Tibial artery (tissue), 4 donors: ENCODE results near the gene POLR2E.

Experiments
- DNase-seq, 2 donors: peaks; one replicate each; pipeline ENCODE4 v3.0.0-alpha.2; 2019
- H3K27ac ChIP-seq, 2 donors: fragments of 200-600 bp; sonication (generic) in 1 of 2; 1 replicate in 1 of 2; 2 replicates in 1 of 2; pipeline ENCODE4 v1.5.1; 2018 to 2019; ENCODE audit warnings: mild to moderate bottlenecking in 1 of 2
- H3K27me3 ChIP-seq, 2 donors: fragments of 200-600 bp; sonication (generic) in 1 of 2; one replicate each; pipeline versions ENCODE4 v1.5.1 to v1.6.0; 2016 to 2019
- H3K36me3 ChIP-seq, 3 donors: fragments of 200-600 bp; sonication (generic) in 2 of 3; one replicate each; pipeline ENCODE4 v1.5.1; 2016 to 2019; ENCODE audit warnings: mild to moderate bottlenecking in 2 of 3
- H3K4me1 ChIP-seq, 4 donors: fragments of 200-600 bp; sonication (generic) in 2 of 4; 1 replicate in 3 of 4; 2 replicates in 1 of 4; pipeline ENCODE4 v1.5.1; 2016 to 2019
- H3K4me3 ChIP-seq, 2 donors: fragments of 200-600 bp; sonication (generic) in 1 of 2; 1 replicate in 1 of 2; 2 replicates in 1 of 2; pipeline ENCODE4 v1.5.1; 2018 to 2019; ENCODE audit warnings: mild to moderate bottlenecking in 2 of 2
- H3K9me3 ChIP-seq, 3 donors: fragments of 200-600 bp; sonication (generic) in 1 of 3; one replicate each; pipeline ENCODE4 v1.5.1; 2016 to 2019
- intact Hi-C: fragments of 100-400 bp; cut with DNase I; formaldehyde crosslinking; loops from one replicate; pipeline ENCODE4 v1.15.0; 2023; ENCODE audit warnings: low total_unique reads
- TF ChIP-seq, protein P1 (sequence below), 2 experiments: fragments of 200-600 bp in 1 of 2; fragments of 450-650 bp in 1 of 2; IDR thresholded peaks; one replicate each; pipeline ENCODE4 v1.5.1; 2017 to 2019; ENCODE audit warnings: antibody characterized with exemption in 2 of 2, mild to moderate bottlenecking in 1 of 2, moderate library complexity in 1 of 2

Gene POLR2E

GRCh38 chr19:1087813-1088415 is 7.3 kb downstream of the POLR2E start:
- peak in 1 of 2 donors; percentile 80 for DNase-seq
- no peaks in the 10 kb centered on the region for H3K9me3 ChIP-seq
- H3K4me3 ChIP-seq, result no peak overlapping the region
- H3K4me1 ChIP-seq, result peaks cover 0 to 15% (median 2%) of the 10 kb centered on the region in 4 donors
- intact Hi-C loops, result no loop called here
- TF ChIP-seq, protein P1, sequence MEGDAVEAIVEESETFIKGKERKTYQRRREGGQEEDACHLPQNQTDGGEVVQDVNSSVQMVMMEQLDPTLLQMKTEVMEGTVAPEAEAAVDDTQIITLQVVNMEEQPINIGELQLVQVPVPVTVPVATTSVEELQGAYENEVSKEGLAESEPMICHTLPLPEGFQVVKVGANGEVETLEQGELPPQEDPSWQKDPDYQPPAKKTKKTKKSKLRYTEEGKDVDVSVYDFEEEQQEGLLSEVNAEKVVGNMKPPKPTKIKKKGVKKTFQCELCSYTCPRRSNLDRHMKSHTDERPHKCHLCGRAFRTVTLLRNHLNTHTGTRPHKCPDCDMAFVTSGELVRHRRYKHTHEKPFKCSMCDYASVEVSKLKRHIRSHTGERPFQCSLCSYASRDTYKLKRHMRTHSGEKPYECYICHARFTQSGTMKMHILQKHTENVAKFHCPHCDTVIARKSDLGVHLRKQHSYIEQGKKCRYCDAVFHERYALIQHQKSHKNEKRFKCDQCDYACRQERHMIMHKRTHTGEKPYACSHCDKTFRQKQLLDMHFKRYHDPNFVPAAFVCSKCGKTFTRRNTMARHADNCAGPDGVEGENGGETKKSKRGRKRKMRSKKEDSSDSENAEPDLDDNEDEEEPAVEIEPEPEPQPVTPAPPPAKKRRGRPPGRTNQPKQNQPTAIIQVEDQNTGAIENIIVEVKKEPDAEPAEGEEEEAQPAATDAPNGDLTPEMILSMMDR (IDR thresholded peaks at IDR 0.05), result no peak
- H3K27ac ChIP-seq, result no peak overlapping the region
- H3K36me3 ChIP-seq, result peaks cover 40 to 65% (median 48%) of the 10 kb centered on the region in 3 donors
- peaks cover 0 to 14% of the 10 kb centered on the region in 2 donors for H3K27me3 ChIP-seq

DNA sequence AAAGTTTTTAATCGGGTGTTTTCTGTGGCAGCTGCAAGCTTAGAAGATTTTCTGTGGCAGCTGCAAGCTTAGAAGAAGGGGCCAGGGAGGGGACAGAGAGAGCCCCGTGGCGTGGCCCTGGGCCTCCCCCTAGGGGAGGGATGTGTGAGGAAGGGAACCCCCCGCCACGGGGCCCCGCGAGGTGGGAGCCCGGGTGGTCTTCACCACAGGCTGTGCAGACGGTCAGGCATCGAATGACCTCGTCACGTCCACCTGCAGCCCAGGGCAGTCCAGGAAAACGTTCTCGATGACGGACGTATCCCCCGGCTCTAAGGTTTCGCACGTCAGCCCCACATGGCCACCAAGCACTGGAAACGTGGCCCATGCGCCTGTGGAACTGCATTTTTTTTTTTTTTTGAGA is 8.6 kb downstream of the POLR2E start:
- intact Hi-C loops, result no loop called here
- DNase-seq, result no peak
- Histone ChIP-seq H3K9me3 (no peaks in the 10 kb centered on the region), H3K36me3 (peaks cover 32 to 53% (median 45%) of the 10 kb centered on the region in 3 donors), H3K4me3 (no peak overlapping the region), H3K27ac (no peak overlapping the region), H3K4me1 (peaks cover 0 to 25% (median 7%) of the 10 kb centered on the region in 4 donors), H3K27me3 (peaks cover 0 to 19% of the 10 kb centered on the region in 2 donors)
- TF ChIP-seq, protein P1 (IDR thresholded peaks at IDR 0.05), result no peak

DNA sequence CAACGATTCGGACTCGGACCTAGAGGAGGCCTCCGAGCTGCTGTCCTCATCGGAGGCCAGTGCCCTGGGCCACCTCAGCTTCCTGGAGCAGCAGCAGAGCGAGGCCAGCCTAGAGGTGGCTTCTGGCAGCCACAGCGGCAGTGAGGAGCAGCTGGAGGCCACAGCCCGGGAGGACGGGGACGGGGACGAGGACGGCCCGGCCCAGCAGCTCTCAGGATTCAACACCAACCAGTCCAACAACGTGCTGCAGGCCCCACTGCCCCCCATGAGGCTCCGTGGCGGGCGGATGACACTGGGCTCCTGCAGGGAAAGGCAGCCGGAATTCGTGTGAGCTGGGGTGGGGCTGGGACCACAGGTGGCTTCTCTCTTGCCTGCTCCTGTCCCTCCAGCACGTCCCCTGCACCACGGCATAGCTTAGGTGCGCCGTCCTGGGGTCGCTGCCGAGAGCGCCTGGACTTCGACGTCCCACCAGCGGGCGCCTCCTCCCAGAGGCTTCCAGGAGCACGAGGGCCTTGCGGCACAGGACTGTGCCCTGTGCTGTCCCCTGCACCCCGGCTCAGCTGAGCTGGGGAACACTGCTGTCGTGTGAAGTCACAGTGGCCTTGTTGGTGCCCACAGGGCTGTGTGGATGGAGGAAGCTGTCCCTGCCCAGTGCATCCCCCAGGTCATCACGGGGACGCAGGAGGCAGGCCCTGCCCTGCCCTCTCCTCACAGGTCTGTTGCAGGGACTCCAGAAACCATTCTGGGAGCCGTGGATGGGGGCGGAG is 9.3 kb downstream of the POLR2E start:
- Histone ChIP-seq H3K36me3 (peaks cover 24 to 45% (median 39%) of the 10 kb centered on the region in 3 donors), H3K4me3 (no peak overlapping the region), H3K4me1 (peaks cover 0 to 24% (median 7%) of the 10 kb centered on the region in 4 donors), H3K9me3 (no peaks in the 10 kb centered on the region), H3K27me3 (peaks cover 0 to 19% of the 10 kb centered on the region in 2 donors), H3K27ac (no peak overlapping the region)
- intact Hi-C loops, result no loop called here
- TF ChIP-seq, protein P1 (IDR thresholded peaks at IDR 0.05), result no peak
- no peak for DNase-seq

DNA sequence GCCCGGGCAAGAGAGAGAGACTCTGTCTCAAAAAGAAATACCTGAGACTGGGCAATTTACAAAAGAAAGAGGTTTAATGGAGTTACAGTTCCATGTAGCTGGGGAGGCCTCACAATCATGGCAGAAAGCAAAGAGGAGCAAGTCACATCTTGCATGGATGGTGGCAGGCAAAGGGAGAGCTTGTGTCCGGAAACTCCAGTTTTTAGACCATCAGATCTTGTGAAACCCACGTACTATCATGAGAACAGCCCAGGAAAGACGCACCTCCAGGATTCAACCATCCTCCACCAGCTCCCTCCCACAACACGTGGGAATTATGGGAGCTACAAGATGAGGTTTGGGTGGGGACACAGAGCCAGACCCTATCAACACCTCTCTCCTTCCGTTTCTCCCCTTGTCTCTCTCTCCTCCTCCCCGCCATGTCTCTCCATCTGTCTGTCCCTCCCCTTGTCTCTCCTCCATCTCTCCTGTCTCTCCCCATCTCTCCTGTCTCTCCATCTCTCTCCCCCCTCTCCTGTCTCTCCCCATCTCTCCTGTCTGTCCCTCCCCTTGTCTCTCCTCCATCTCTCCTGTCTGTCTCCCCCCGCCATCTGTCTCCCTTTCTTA is 10.0 kb downstream of the POLR2E start:
- H3K4me1 ChIP-seq, result peaks cover 0 to 24% (median 7%) of the 10 kb centered on the region in 4 donors
- no peaks in the 10 kb centered on the region for H3K9me3 ChIP-seq
- H3K27ac ChIP-seq, result no peak overlapping the region
- no peak for DNase-seq
- H3K4me3 ChIP-seq, result no peak overlapping the region
- peaks cover 21 to 38% (median 32%) of the 10 kb centered on the region in 3 donors for H3K36me3 ChIP-seq
- peaks cover 0 to 19% of the 10 kb centered on the region in 2 donors for H3K27me3 ChIP-seq
- TF ChIP-seq, protein P1 (IDR thresholded peaks at IDR 0.05), result no peak
- intact Hi-C loops, result no loop called here

DNA sequence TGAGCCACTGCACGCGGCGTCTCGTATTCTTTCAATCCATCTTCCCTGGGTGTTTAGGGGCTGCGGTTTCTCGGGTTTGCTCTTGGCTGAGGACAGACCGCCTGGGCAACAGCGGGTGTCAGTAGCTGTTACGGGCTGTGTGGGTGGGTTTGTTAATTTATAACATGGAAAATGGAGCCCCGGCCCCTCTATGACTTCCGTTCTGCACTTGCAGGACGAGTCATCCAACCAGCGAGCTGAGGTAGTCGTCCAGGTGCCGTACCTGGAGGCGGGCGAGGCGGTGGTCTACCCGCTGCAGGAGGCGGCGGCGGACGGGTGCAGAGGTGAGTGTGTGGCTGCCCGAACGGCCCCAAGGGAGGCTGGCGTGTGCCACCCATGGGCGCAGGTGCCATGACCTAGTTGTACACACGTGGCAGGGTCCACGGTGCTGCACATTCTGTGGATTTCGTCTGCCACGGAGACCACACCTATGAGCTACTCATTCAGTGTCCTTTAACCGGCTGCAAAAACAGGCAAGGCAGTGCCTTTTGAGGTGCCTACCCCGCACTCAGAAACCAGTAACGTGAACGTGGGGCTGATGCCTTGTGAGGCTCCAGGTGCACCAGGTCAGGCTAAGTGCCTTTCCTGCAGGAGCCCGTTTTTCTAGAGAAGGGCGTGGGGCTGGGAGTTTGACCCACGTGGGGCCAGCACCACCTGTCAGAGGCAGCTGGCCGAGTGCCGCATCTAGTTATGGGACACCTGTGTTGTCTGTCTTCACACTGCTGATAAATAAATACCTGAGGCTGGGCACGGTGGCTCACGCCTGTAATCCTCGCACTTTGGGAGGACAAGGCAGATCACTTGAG is 10.9 kb downstream of the POLR2E start:
- intact Hi-C loops, result no loop called here
- Histone ChIP-seq H3K36me3 (peaks cover 17 to 29% (median 23%) of the 10 kb centered on the region in 3 donors), H3K27ac (no peak overlapping the region), H3K4me3 (no peak overlapping the region), H3K4me1 (peaks cover 0 to 24% (median 7%) of the 10 kb centered on the region in 4 donors), H3K9me3 (no peaks in the 10 kb centered on the region), H3K27me3 (peaks cover 0 to 19% of the 10 kb centered on the region in 2 donors)
- TF ChIP-seq, protein P1 (IDR thresholded peaks at IDR 0.05), result no peak
- peak in 1 of 2 donors; percentile 17 for DNase-seq
